Left ventricle myocardium inferior (tissue), 1 donor: ENCODE results near the gene ATXN1. TPM values are rescaled to one million over a fixed set of nuclear protein-coding genes. Genes with fewer than 3 reads are reported as not detected.

Source experiments
- DNase-seq: peaks from one replicate; pipeline ENCODE4 v3.0.0-alpha.2; 2020
- H3K27ac ChIP-seq: fragments of 200-600 bp; replicated peaks from 2 replicates; pipeline ENCODE4 v1.8.0; 2021
- H3K27me3 ChIP-seq: fragments of 200-600 bp; 2 replicates; pipeline ENCODE4 v1.8.0; 2021; ENCODE audit warnings: low read depth
- H3K36me3 ChIP-seq: fragments of 200-600 bp; 2 replicates; pipeline ENCODE4 v1.8.0; 2021
- H3K4me1 ChIP-seq: fragments of 200-600 bp; 2 replicates; pipeline ENCODE4 v1.8.0; 2021
- H3K4me3 ChIP-seq: fragments of 200-600 bp; 2 replicates; pipeline ENCODE4 v1.8.0; 2021; ENCODE audit warnings: mild to moderate bottlenecking, moderate library complexity
- H3K9me3 ChIP-seq: fragments of 200-600 bp; replicated peaks from 2 replicates; pipeline ENCODE4 v1.8.0; 2021
- intact Hi-C: fragments of 100-400 bp; cut with micrococcal nuclease; formaldehyde crosslinking; loops from one replicate; pipeline ENCODE4 v1.11.0; 2022
- total RNA-seq: library from RNA; stranded (reverse); fragmentation: NEBNext Ultra II Directional; extraction: Animal tissue kit (Norgen Biotek cat#: 25700); gene quantifications from one replicate; pipeline ENCODE4 v1.2.1, GENCODE V29; 2021
- TF ChIP-seq, protein P1 (sequence below): fragments of 200-600 bp; IDR thresholded peaks from 2 replicates; pipeline ENCODE4 v1.8.0; 2021; ENCODE audit warnings: antibody characterized with exemption, mild to moderate bottlenecking, borderline replicate concordance
- donor health status: DM: no; HTN: yes; CAD: no; lungs with severe emphysema.

ATXN1 gene
- total RNA-seq, 1 donor from 2014 or later = 41.5 TPM

GRCh38 chr6:16372029-16372776 lies 389.1 kb downstream of the ATXN1 start:
- intact Hi-C loops = no loop called here
- TF ChIP-seq, protein P1, sequence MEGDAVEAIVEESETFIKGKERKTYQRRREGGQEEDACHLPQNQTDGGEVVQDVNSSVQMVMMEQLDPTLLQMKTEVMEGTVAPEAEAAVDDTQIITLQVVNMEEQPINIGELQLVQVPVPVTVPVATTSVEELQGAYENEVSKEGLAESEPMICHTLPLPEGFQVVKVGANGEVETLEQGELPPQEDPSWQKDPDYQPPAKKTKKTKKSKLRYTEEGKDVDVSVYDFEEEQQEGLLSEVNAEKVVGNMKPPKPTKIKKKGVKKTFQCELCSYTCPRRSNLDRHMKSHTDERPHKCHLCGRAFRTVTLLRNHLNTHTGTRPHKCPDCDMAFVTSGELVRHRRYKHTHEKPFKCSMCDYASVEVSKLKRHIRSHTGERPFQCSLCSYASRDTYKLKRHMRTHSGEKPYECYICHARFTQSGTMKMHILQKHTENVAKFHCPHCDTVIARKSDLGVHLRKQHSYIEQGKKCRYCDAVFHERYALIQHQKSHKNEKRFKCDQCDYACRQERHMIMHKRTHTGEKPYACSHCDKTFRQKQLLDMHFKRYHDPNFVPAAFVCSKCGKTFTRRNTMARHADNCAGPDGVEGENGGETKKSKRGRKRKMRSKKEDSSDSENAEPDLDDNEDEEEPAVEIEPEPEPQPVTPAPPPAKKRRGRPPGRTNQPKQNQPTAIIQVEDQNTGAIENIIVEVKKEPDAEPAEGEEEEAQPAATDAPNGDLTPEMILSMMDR = no peak
- no peak overlapping the region for H3K27ac ChIP-seq
- no peak for DNase-seq
- no peaks in the 10 kb centered on the region for H3K27me3 ChIP-seq
- no peak overlapping the region for H3K4me3 ChIP-seq
- peaks cover 27% of the 10 kb centered on the region for H3K4me1 ChIP-seq
- no peaks in the 10 kb centered on the region for H3K36me3 ChIP-seq
- no peaks in the 10 kb centered on the region for H3K9me3 ChIP-seq

- H3K9me3 ChIP-seq = no peaks in the 10 kb centered on the region
- no peak for DNase-seq
- no peaks in the 10 kb centered on the region for H3K36me3 ChIP-seq
- no peaks in the 10 kb centered on the region for H3K27me3 ChIP-seq
- TF ChIP-seq, protein P1 = no peak
- H3K4me3 ChIP-seq = no peak overlapping the region
- intact Hi-C loops = no loop called here
- H3K4me1 ChIP-seq = peaks cover 20% of the 10 kb centered on the region
- no peak overlapping the region for H3K27ac ChIP-seq
Observed at GRCh38 chr6:16371401-16371800, 389.9 kb downstream of the ATXN1 start.

- H3K4me3 ChIP-seq = no peak overlapping the region
- peaks cover 15% of the 10 kb centered on the region for H3K4me1 ChIP-seq
- H3K9me3 ChIP-seq = no peaks in the 10 kb centered on the region
- intact Hi-C loops = no loop called here
- DNase-seq = no peak
- TF ChIP-seq, protein P1 = no peak
- H3K27ac ChIP-seq = no peak overlapping the region
- no peaks in the 10 kb centered on the region for H3K36me3 ChIP-seq
- no peaks in the 10 kb centered on the region for H3K27me3 ChIP-seq
Observed at GRCh38 chr6:16370943-16371342, 390.3 kb downstream of the ATXN1 start.

DNA sequence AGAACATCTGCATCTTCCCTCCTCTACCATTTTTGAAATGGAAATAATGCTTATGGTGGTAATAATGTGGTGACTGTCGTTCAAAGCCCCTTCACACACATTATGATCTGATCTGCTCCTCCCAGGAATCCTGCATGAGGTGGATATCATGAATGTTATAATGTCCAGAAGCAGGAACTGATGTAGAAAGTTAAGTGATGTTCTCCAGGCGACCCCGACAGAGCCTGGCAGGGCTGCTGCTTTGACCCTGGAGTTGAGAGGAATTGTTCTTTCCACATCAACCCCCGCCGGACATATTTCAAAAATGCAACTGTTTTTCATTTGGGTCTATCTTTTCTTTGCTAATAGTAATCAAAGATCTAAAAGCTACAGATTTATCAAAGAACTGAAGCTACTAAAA lies 391.3 kb downstream of the ATXN1 start:
- Histone ChIP-seq H3K36me3 (no peaks in the 10 kb centered on the region), H3K27ac (no peak overlapping the region), H3K9me3 (no peaks in the 10 kb centered on the region), H3K4me1 (peaks cover 6% of the 10 kb centered on the region), H3K27me3 (no peaks in the 10 kb centered on the region), H3K4me3 (no peak overlapping the region)
- intact Hi-C loops = no loop called here
- TF ChIP-seq, protein P1 = no peak
- no peak for DNase-seq

DNA sequence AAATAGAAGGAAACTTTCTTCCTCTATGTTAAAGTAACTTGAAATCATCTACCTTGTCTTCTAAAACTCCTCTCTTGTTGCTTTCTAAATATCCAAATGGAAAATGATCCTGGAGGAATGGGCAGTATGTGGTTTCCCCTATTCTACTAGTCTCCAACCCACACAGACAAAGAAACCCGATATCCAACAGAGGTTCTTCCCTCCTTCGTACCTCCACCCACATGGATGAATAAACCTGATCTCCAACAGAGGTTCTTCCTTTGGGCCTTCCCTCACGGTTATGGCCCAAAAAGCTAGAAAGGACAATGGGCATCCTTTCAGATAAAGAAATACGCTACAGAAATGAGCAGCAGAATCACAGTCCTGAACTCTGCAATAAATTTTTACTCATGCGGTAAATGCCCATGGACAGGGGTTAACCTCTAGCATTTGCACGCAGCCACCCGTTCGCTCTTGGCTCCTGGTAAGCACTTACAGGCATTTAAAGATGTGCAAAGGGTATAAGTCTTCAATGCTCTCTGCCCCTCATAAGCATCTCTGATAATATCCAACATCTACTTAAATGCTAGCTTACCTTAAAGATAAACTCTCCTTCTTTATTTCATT lies 392.0 kb downstream of the ATXN1 start:
- Histone ChIP-seq H3K9me3 (no peaks in the 10 kb centered on the region), H3K4me1 (no peaks in the 10 kb centered on the region), H3K27me3 (no peaks in the 10 kb centered on the region), H3K36me3 (no peaks in the 10 kb centered on the region), H3K4me3 (no peak overlapping the region), H3K27ac (no peak overlapping the region)
- TF ChIP-seq, protein P1 = no peak
- intact Hi-C loops = no loop called here
- no peak for DNase-seq
